GM21529 (cell line): ENCODE data around the gene CIAO2B.
"Not testable (repeated sequence)": the region's sequence is repeated elsewhere in the genome, so short reads cannot be mapped to it uniquely, and the experiment has no call there.

Experiments used
- ATAC-seq: cut with Tn5 transposase; IDR thresholded peaks from one replicate; pipeline ENCODE4 v1.9.1; 2021; ENCODE audit not compliant: unreplicated experiment

CIAO2B gene

DNA sequence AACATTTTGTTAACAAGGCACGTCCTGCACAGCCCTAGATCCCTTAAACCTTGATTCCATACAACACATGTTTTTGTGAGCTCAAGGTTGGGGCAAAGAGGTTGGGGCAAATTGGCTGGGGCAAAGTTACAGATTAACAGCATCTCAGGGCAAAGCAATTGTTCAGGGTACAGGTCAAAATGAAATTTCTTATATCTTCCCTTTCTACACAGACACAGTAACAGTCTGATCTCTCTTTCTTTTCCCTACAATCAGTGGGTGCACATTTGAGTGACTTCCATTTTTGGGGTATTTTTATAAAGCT, 21.9 kb upstream of the CIAO2B start:
- not testable (repeated sequence) for ATAC-seq

DNA sequence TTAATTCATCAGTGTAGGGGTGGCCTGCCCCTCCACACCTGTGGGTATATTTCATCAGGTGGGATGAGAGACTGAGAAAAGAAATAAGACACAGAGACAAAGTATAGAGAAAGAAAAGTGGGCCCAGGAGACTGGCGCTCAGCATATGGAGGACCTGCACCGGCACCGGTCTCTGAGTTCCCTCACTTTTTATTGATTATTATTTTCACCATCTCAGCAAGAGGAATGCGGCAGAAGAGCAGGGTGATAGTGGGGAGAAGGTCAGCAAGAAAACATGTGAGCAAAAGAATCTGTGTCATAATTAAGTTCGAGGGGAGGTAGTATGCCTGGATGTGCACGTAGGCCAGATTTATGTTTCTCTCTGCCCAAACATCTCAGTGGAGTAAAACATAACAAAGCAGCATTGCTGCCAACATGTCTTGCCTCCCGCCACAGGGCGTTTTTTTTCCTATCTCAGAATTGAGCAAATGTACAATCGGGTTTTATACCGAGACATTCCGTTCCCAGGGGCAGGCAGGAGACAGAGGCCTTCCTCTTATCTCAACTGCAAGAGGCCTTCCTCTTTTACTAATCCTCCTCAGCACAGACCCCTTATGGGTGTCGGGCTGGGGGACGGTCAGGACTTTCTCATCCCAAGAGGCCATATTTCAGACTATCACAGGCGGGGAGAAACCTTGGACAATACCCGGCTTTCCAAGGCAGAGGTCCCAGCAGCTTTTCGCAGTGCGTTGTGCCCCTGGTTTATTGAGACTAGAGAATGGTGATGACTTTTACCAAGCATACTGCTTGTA, 21.4 kb upstream of the CIAO2B start:
- ATAC-seq = not testable (repeated sequence)

DNA sequence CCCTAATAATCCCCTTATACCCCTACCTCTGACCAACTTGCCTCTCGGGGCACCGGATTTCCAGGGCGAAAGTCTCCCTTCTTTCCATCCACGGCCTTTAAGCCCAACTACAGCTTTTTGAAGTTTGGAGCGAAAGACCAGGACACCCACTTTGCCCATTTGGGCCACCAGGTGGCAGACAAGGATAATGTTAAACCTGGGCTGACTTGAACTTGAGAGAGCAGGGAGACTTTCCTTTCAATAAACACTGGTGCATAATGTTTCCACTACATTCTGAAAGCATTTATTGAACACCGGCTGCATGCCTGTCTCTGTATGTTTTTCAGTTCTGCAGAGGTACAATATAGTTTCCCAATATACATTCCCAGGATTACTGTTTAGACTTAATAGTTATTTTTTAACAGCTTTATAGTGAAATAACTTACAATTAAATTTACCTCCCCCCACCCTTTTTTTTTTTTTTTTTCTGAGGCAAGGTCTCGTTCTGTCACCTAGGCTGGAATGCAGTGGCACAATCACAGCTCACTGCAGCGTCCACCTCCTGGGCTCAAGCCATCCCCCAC, 20.0 kb upstream of the CIAO2B start:
- ATAC-seq = peak; percentile 56

DNA sequence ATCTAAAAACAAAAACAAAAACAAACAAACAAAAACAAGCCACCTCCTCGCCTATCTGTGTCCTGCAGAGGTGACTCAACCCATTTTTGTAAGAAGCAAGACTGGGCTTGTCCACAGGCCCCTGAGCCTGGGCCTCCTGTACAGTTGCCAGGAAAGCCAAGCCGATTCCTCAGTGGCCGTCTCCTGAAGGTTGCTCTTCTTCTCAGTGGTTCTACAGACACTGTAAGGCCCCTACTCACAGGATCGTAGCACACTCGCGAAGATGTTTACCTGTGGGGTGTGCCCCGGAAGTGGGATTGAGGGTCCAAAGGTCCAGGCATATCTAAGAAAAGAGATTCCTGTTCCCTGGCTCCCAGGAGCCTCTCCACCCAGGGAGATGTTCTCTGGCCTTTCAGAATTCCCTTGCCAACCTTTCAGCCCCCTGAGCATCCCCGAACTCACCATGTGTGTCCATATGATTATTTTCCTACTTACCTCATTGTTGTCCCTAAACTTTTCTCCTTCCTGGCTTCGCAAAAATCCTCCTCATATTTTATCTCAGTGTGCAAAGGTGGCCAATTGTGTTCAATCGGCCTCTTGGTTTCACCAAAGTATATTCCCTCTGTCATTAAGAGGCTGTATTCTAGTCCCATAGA, 19.4 kb upstream of the CIAO2B start:
- no peak for ATAC-seq

DNA sequence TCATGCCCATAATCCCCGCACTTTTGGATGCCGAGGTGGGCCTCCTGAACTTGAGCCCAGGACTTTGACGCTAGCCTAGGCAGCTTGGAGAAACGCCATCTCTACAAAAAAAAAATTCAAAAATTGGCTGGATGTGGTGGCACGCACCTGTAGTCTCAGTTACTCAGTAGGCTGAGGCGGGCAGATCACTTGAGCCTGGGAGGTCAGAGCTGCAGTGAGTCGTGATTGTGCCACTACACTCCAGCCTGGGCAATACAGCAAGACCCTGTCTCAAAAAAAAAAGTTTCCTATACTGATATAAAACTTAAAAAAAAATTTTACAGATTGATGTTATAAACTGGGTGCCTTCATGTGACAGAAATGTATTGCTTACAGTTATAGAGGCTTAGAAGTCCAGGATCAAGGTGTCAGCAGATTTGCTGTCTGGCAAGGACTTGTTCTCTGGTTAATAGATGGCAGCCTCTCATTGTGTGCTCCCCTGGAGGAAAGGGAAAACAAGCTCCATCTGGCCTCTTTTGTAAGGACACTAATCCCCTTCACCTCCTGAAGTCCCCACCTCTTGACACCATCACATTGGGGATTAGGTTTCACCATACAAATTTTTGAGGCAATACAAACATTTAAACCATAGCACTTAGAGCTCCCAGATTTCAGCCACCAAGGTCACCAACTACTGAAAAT, 18.4 kb upstream of the CIAO2B start:
- ATAC-seq = no peak

DNA sequence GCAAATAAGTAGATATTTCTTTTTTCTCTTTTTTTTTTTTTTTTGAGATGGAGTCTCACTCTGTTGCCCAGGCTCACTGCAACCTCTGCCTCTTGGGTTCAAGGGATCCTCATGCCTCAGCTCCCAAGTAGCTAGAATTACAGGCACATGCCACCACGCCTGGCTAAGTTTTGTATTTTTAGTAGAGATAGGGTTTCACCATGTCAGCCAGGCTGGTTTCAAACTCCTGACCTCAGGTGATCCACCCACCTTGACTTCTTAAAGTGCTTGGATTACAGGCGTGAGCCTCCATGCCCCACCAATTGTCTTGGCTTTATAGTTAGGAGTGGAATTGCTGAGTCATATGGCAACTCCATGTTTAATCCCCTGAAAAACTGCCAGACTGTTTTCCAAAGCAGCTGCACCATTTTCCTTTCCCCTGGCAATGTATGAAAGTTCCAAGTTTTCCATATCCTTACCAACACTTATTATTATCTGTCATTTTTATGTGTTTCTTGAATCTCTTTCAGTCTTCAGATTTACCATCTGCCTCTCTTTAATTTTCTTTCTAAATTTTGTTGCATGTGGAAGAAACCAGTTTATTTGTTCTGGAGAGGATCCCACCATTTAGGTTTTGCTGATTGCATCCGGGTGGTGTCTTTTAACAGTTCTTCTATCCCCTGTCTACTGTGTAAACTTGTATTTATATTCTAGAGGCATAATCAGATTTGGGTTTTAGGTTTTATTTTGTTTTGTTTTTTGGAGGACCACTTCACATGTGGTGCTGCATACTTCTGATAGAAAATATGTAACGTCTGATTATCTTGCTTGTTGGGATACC, 17.0 kb upstream of the CIAO2B start:
- ATAC-seq = no peak

DNA sequence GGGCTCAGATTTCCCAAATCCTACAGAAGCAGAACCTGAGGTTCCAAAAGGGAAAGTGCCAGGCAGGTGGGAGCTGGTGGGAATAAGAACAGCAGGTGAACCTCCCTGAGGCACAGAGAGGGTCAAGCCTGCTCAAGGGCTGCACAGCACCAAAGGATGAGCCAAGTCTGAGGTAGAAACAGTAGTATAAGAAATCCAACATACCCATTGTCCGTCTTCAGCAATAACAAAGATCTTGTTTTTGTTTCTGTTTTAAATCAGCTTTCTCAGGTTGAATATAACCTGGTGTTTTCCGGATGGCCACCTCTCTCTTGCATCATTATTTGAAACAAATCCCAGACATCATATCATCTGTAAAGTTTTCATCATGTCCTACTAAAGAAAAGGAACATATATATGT, 16.2 kb upstream of the CIAO2B start:
- peak; percentile 37 for ATAC-seq

DNA sequence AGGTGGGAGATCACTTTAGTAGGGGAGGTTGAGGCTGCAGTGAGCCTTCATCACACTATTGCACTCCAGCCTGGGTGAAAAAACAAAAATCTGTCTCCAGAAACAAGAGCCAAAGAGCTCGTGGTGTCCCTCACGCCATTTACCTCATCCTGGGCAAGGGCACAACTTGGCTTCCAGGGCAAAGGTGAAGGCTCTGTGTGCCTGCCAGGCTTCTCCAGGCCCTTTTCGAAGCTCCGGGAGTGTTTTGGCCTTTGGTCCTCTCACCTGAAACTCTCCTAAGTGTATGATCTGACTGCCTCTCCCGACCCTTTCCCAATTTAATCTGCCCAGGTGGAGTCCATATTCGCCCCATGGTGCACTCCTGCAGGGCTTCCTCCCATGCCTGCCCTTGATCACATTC, 15.3 kb upstream of the CIAO2B start:
- no peak for ATAC-seq

DNA sequence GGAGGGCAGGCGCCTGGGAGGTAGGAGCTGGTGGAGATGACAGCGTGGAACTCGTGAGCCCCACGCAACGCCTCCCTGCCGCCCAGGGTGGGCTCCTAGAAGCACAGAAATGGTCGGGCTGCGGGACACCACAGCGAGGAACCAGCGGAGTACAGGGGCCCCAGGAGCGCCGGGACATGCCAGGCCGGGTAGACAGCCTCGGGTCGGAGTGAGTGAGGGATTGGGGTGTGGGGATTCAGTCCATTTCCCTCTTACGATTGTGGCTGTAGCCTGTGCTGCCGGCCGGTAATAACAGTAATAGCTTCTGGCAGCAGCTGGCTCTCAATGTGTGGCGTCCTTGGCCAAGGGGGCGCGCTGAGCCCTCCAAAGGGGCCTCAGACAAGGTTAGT, 14.6 kb upstream of the CIAO2B start:
- ATAC-seq = no peak

DNA sequence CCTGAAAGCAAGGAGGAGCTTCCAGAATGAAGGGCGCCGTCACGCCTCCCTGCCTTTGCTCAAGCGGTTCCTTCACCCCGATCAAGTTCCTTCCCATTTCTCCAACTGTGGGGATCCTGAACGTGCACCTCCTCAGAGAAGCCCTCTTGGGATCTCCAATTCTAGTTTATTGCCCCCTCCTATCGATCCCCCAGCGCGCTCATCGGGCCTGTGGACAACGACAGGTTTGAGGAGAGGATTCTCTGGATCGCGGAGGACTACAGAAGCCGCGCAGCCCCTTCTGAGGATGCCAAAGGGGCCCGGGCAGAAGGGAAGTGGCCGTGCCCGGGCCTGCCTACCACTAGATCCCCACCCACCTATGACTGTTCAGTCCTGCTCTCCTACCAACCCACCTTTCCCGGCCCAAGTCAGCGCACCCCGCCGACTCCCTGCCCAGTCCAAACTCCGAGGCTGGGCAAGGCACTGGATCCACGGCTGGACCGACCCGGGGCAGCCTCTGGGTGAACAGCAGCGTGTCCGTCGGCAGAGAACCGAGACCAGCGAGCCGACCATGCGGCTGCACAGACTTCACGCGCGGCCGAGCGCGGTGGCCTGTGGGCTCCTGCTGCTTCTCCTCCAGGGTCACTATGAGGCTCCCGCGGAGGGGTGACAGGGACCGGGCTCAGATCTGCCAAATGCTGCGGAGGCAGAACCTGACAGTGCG, 14.1 kb upstream of the CIAO2B start:
- ATAC-seq = no peak

DNA sequence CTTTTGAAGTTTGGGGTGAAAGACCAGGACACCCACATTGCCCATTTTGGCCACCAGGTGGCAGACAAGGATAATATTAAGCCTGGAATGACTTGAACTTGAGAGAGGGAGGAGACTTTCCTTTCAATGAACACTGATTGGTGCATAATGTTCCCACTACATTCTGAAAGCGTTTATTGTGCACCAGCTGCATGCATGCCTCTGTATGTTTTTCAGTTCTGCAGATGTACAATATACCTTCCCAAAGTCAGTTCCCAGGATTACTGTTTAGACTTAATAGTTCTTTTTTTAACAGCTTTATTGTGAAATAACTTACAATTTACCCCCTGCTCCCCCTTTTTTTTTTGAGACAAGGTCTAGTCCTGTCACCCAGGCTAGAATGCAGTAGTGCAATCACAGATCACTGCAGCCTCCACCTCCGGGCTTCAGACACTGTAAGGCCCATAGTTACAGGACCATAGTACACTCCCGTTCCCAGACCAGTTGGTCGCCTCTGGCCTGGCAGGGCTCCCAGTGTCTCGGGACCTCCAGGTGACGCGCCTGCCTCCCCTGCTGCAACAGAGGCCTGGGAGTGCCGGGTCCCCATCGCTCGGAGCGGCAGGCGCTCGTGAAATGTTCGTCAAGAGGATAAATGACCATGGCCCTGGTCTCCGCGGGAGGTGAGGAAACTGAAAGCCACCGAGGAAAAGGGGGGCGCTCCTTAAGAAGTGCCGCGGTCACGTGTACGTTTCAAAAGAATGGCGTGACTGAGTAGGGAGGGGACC, 13.3 kb upstream of the CIAO2B start:
- ATAC-seq = peak; percentile 66

DNA sequence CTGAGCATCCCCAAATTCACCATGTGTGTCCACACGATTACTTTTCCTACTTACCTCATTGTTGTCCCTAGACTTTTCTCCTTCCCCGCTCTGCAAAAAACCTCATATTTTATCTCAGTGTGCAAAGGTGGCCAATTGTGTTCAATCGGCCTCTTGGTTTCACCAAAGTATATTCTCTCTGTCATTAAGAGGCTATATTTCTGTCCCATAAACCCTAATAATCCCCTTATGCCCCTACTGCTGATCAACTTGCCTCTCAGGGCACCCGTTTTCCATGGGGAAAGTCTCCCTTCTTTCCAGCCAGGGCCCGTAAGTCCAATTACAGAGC, 12.7 kb upstream of the CIAO2B start:
- no peak for ATAC-seq

DNA sequence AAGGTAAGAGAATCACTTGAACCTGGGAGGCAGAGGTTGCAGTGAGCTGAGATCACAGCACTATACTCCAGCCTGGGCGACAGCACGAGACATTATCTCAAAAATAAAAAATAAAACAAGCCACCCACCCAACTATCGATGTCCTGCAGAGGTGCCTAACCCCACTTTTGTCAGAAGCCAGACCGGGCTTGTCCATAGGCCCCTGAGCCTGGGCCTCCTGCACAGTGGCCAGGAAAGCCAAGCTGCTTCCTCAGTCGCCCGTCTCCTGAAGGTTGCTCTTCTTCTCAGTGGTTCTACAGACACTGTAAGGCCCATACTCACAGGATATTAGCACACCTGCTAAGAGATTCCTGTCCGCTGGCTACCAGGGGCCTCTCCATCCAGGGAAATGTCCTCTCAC, 12.3 kb upstream of the CIAO2B start:
- ATAC-seq = no peak

DNA sequence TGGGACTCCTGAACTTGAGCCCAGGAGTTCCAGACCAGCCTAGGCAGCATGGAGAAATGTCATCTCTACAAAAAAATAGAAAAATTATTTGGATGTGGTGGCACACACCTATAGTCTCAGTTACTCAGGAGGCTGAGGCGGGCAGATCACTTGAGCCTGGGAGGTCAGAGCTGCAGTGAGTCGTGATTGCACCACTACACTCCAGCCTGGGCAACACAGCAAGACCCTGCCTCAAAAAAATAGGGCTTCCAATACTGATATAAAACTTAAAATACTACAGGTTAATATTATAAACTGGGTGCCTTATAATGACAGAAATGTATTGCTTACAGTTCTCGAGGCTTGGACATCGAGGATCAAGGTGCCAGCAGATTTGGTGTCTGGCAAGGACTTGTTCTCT, 11.7 kb upstream of the CIAO2B start:
- ATAC-seq = no peak

DNA sequence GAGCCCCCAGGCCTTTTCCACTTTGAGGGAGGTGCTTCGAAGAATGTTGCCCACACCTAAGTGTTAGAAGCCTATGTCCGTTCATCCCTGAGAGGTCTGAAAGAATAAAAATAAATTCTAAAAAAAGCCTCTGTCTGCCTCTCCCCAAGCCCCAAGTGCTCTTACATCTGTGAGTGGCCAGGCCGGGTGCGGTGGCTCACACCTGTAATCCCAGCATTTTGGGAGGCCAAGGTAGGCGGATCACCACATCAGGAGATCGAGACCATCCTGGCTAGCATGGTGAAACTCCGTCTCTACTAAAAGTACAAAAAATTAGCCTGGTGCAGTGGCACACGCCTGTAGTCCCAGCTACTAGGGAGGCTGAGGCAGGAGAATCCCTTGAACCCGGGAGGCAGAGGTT, 10.8 kb upstream of the CIAO2B start:
- not testable (repeated sequence) for ATAC-seq

DNA sequence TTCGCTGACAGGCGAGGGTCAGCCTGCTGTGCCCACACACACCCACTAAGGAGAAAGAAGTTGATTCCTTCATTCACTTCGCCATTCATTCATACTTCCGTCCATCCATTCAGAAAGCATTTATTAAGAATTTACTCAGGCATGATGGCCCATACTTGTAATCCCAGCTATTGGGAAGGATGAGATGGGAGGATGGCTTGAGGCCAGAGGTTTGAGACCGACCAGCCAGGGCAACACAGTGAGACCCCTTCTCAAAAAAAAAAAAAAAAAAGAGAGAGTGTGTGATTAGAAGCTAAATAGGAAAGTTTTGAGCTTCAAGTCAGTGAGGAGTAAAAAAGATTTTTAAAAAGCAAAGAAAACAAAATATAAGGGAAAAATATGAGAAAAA, 9.8 kb upstream of the CIAO2B start:
- ATAC-seq = no peak

DNA sequence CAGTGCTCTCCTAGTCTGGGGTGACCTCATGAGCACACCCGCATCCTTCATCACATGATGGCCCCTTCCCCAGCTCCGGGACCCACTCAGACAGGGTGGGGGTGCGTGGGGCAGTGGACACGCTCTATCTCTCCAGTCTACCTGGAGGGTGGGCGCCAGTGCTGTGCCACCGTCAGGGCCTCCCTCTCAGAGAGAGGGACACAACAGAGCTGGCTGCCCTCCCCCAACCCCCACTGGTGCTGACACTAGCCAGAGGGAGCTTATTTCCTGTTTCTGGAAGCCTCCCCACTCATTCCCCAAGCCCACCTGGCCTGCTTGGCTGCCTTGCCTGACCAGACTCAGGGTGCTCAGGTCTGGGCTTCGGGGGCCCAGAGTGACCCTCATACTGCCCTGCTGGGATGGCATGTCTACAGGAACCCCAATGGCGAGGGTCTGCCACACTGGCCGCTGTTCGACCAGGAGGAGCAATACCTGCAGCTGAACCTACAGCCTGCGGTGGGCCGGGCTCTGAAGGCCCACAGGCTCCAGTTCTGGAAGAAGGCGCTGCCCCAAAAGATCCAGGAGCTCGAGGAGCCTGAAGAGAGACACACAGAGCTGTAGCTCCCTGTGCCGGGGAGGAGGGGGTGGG, 9.3 kb upstream of the CIAO2B start:
- ATAC-seq = no peak

DNA sequence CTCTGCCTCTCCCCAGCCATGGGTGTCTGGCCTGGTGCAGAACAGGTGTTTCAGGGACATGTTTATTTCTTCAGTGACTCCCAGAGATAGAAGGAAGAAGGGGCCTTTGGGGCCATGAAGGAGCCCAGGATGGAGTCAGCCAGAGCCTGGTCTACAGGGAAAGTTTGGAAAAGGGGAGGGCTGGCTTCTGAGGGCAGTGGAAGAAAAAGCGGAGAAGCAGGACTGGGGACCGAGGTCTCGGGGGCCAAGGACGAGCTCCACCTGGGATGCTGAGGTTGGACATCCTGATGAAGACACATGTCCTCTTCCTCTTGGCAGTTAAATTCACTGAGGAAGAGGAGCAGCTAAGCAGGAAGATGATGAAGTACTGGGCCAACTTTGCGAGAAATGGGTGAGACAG, 8.8 kb upstream of the CIAO2B start:
- no peak for ATAC-seq

DNA sequence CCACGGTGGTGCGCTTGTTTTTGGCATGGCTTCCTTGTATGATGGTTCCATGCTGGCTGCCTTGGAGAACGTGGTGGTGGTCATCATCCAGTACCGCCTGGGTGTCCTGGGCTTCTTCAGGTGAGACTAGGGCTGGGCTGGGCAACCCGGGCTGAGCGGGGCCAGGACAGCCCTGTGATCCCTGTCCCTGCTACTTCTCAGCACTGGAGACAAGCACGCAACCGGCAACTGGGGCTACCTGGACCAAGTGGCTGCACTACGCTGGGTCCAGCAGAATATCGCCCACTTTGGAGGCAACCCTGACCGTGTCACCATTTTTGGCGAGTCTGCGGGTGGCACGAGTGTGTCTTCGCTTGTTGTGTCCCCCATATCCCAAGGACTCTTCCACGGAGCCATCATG, 6.0 kb upstream of the CIAO2B start:
- no peak for ATAC-seq

DNA sequence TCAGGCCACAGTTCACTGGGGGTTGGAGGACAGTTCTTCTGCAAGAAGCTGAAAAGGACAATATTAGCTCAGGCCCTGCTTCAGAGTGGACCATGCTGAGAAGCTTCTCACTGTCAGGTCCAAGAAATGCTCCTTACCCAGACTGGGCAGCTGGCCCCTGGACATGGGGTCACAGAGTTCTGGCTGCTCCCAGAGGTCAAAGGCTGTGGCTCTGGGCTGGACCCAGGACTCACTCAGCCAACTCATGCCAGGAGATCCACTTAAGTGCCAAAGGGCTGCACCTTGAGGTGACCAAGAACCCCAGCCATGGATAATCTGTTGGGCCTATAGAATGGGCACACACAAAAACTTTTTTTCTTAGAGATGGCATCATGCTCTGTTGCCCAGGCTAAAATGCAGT, 5.2 kb upstream of the CIAO2B start:
- ATAC-seq = no peak
